Stimulated activated CD4-positive, alpha-beta T cell treated with anti-CD3 and anti-CD28 coated beads, TNF-alpha, amount 100 ng/mL, for 48 hours (primary cell): ENCODE data around the gene IQSEC3.
A peak's percentile ranks its signal among the peaks of the same experiment; 100 is the strongest.
"Not testable (repeated sequence)": the region's sequence is repeated elsewhere in the genome, so short reads cannot be mapped to it uniquely, and the experiment has no call there.

Experiments
- DNase-seq, 3 donors: peaks; one replicate each; pipeline ENCODE4 v3.0.0-alpha.2; 2020; ENCODE audit warnings: low read depth in 3 of 3

IQSEC3 gene

DNA sequence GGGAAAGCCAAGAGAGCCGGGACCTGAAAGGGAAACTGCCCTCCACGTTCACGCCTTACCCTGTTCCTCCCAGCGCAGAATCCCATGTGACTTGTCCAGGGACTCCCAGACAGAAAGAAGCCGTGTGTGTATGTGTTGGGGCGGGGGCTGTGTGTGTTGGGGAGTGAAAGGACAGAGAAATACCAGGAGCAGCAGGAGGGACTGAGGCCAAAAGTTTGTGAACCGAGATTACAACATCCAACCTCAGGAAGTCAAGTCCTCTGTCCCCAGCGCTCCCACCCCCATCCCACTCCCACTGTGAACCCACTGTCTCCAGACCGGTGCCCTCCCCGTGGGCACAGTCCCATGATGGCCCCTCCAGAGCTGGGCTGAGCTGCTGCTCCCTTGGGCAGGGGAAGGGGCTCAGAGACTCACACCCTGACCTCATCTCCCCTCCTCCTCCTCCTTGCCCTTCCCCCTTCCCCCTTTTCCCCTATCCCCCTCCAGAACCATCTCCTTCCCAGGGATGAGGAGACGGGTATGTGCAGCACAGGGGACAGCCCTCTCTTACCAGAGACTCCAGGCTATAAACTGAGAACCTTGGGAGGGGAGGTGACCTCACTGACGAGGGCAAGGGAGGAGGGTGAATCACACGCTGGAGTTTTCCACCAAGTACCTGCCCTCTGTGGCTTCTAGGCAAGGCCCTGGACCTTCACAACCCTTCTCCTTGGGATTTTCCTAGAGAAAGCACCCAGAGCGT, 147.6 kb downstream of the IQSEC3 start, which contains the start of gene SLC6A12:
TSS of gene SLC6A12 (minus strand) at position 155 of the 739 bp plus-strand sequence. CDS start 4,171 bp downstream, outside the sequence.
- no peak for DNase-seq

GRCh38 chr12:215116-215515, 148.5 kb downstream of the IQSEC3 start:
- no peak for DNase-seq

GRCh38 chr12:217029-217428, 150.5 kb downstream of the IQSEC3 start:
- DNase-seq: not testable (repeated sequence)

DNA sequence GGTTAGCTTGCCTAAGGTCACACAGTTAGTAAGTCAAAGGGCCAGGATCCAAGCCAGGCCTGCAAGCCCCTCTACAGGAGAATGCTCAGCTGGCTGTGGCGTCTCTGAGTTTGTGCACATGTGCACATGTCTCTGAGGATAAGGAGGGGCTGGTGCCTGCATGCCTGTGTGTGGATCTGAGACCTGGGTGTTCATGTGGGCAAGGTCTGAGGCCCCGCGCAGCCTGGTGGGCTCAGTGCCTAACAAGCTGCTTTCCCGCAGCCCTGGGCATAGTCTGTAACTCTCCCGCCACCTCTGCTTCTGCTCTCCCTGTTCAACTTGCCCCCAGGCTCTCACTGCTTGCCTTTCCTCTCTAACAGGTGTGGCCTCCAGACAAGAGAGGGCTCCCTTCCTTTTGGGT, 151.7 kb downstream of the IQSEC3 start:
- no peak for DNase-seq

DNA sequence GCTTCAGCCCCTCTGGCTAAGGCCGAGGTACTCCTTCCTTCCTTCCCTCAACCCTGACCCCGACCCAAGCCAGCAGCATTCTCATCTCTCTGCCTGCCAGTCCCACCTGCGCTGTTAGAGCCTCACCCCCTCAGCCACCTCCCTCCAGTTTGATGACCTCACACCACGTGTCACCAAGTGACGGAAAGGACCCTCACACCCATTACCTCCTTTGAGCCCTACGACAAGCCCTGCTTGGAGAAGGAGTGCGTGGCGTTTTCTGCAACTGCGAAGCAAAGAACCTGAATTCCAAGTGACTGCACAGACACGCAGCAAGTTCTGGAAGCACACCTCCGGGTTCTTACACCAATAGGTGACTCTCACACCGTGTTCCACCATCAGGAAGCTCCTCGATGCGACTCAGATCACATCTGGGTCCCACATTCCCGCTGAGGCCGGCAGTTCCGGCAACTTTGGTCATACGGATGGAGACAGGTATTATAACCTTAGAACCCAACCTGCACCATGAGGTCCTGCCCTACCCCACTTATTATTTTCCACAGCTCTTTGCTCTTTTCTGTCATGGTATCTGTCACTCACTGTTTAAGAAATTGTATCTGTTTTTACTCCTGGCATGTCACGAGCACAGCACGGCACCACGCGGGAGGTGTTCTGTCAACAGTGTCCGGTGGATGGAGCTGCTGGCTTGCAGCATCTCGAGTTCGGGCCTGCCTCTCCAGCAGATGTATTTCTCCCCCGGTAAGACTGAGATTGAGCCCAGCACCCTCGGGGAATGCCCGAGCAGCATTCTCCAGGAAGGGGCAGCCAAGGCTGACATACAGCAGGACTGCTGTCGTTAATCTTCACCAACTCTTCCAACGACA, 152.4 kb downstream of the IQSEC3 start:
- DNase-seq: no peak

- DNase-seq: peak; percentile 52 to 66 (median 57)
These were observed 153.4 kb downstream of the IQSEC3 start for GRCh38 chr12:219891-220352.

DNA sequence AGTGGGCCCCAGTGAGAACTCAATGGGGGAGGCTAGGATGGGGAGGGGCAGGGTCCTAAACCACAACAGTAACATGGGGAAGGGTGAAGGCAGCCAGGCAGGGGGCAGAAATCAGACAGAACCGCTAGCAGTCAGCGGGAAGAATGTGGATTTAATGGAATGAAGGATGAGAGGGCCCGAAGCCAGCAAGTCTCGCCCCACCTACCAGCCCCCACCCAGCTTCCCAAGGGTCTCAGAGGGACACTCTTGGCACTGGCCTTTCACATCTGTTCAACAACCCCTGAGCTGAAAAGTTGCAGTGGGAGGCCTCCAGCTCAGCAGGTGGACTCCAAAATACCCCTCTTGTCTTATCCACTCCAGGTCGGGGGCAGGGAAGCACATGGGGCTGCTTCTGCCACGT, 153.9 kb downstream of the IQSEC3 start:
- no peak for DNase-seq

DNA sequence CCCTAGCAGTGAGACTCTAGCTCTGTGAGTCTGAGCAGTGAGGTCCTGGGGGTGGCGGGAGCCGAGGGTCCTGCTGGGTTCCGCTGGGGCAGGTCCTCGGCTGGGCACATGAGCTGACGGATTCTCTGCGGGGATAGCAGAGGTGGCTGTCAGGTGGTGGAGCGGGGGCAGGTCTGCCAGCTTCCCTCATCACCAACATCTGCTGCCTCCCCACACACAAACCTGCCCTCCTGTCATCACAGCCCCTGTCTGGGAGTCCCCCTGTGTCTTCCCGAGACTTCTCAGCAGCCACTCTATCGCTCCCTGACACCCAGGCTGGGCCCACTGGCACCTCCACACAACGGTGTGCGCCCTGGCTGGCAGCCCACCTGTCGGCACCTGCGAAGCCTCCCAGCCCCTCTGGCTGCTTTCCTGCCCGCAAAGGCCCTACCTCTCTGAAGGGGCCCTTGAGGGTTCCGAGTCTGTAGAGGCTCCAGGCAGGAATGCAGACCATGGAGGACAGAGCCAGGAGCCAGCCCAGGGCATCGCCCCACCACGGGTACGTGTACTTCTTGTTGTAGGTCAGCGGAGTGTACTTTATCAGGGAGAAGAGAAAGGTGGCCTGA, 154.5 kb downstream of the IQSEC3 start:
- DNase-seq: no peak

- DNase-seq: no peak
These were observed 155.2 kb downstream of the IQSEC3 start for GRCh38 chr12:221736-222135.

DNA sequence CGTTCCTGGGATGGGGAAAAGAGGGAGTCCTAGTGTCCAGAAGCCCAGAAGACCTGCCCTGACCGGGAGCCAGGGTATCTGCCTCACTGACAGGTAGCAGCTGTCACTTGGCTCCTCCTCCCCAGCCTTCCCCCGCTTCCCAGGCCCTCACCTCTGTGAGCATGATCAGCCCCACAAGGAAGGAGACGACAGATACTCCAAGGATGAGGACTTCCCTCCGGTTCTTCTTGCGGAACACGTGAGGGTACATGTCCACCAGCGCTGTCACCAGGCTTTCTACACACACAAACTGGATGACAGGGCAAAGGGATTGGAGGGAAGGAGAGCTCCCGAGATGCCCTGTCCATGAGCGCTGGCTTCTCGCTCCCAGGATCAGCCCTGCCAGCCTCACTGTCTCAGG, 157.3 kb downstream of the IQSEC3 start:
- no peak for DNase-seq

DNA sequence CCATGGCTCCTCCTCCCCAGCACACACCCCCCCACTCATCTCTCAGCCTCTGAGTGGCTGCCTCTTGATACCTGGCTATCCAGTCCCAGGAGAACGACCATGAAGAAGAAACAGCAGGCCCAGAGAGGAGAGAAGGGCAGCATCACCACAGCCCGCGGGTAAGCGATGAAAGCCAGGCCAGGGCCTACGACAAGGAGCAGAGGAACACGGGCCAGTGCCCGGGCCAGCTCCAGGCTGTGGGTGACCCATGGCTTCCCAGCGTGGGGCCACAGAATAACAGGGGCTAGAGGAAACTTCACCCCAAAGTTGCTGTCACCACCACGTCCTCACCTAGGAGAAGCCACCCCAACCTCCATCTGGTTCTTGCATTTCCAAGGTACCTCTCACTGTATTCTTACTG, 157.8 kb downstream of the IQSEC3 start:
- no peak for DNase-seq

DNA sequence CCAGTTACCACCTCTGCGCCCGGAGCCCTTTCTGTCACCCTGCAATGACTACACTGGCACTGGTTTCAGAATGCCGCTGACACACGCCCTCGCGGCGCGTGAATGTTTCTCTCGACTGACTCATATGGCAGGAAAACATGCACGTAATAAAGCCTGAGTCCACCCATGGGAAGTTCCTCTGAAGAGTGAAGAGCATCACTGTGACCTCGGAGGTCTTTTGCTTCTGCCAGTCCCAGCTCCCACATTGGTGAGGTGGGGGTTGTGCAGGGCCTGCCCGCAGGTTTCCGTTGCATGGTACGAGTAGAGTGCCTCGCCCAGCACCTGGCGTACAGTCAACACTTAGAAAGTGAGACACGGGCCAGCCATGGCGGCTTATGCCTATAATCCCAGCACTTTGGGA, 158.4 kb downstream of the IQSEC3 start:
- DNase-seq: no peak

DNA sequence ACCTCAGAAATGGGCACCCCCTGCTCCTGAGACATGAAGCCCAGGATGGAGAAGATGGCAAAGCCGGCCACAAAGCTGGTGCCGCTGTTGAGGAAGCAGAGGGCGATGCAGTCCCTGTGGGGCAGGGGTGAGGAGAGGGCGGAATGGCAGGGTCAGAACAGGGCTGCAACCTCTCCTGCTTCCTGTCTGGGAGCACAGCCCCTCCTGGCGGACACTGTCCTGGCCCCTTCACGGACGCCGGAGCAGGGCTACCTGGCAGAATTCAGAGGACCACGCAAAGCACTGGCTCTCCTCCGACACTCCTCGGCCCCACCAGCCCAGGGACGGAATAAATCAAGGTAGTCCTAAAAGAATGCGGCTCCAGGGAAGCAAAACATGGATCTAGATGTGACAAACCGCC, 159.8 kb downstream of the IQSEC3 start:
- DNase-seq: no peak

DNA sequence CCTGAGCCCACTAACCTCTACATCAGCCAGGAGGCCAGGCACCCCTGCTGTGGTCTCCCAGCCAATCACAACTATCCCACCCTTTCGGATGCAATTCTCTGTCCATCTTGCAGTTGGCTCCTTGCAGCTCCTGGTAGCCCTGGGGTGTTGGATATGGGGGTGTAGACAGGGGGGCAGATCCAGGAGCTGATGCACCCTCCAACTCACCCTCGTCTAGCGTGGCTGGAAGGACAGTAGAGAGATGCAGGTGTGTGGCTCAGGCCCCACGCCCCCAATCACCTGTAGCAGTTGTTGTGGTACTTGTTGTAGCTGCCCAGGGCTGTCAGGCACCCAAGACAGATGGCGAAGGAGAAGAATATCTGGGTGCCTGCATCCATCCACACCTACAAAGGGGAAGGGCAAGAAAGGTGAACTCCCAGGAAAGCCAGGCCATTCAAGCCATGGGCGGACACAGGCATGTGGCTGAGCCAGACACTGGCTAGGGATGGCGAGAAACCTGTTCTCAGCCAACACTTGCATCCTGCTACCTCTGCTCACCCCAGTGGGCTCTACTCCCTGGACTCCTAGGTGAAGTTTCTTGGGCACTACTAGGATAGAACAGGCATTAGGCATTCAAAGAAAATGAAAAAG, 160.8 kb downstream of the IQSEC3 start:
- DNase-seq: no peak
